Stromal cell of bone marrow (primary cell): ENCODE data around the gene SH3TC1.

ENCODE experiments used
- DNase-seq: peaks from one replicate; pipeline ENCODE4 v3.0.0-alpha.2; 2012; ENCODE audit warnings: low read depth

The SH3TC1 gene

GRCh38 chr4:8164194-8164565 is 34.9 kb upstream of the SH3TC1 start:
- no peak for DNase-seq

GRCh38 chr4:8164687-8165086 is 34.4 kb upstream of the SH3TC1 start:
- no peak for DNase-seq

- peak; percentile 12 for DNase-seq
Observed at GRCh38 chr4:8165374-8165896, 33.7 kb upstream of the SH3TC1 start.

GRCh38 chr4:8167291-8167690 is 31.8 kb upstream of the SH3TC1 start:
- no peak for DNase-seq

GRCh38 chr4:8167815-8168214 is 31.3 kb upstream of the SH3TC1 start:
- DNase-seq: no peak

GRCh38 chr4:8168232-8168631 is 30.9 kb upstream of the SH3TC1 start:
- no peak for DNase-seq

- no peak for DNase-seq
Observed at GRCh38 chr4:8168832-8169598, 30.1 kb upstream of the SH3TC1 start.

GRCh38 chr4:8169763-8170162 is 29.3 kb upstream of the SH3TC1 start:
- DNase-seq: no peak

- no peak for DNase-seq
Observed at GRCh38 chr4:8170341-8170740, 28.7 kb upstream of the SH3TC1 start.

GRCh38 chr4:8171266-8171665 is 27.8 kb upstream of the SH3TC1 start:
- DNase-seq: no peak

GRCh38 chr4:8171984-8172924 is 26.8 kb upstream of the SH3TC1 start:
- no peak for DNase-seq

GRCh38 chr4:8173492-8174242 is 25.4 kb upstream of the SH3TC1 start:
- no peak for DNase-seq

GRCh38 chr4:8174970-8175369 is 24.1 kb upstream of the SH3TC1 start:
- DNase-seq: no peak

- no peak for DNase-seq
Observed at GRCh38 chr4:8175686-8176085, 23.4 kb upstream of the SH3TC1 start.

GRCh38 chr4:8176547-8177399 is 22.3 kb upstream of the SH3TC1 start:
- no peak for DNase-seq

GRCh38 chr4:8177552-8177951 is 21.5 kb upstream of the SH3TC1 start:
- no peak for DNase-seq

GRCh38 chr4:8177956-8178355 is 21.1 kb upstream of the SH3TC1 start:
- DNase-seq: no peak

- DNase-seq: no peak
Observed at GRCh38 chr4:8179074-8179473, 20.0 kb upstream of the SH3TC1 start.

GRCh38 chr4:8179771-8180170 is 19.3 kb upstream of the SH3TC1 start:
- no peak for DNase-seq

- no peak for DNase-seq
Observed at GRCh38 chr4:8180310-8181093, 18.6 kb upstream of the SH3TC1 start.

GRCh38 chr4:8181119-8181518 is 18.0 kb upstream of the SH3TC1 start:
- DNase-seq: no peak
